Measurements from ENCODE around the gene RNF175. TPM values are rescaled to one million over a fixed set of nuclear protein-coding genes. Genes with fewer than 3 reads are reported as not detected.

The RNF175 gene
- total RNA-seq, 1 donor from 2014 or later = 1.00 TPM

GRCh38 chr4:153787575-153787974 lies 27.8 kb upstream of the RNF175 start:
- intact Hi-C loops (cut with DNase I) = loop anchor here (5.0 kb wide), 1 partner anchor 525 kb away; no protein-coding TSS in a partner anchor
- no peak for DNase-seq (ENCODE audit: low spot score)

GRCh38 chr4:153787061-153787560 lies 27.3 kb upstream of the RNF175 start:
- intact Hi-C loops (cut with DNase I) = loop anchor here (5.0 kb wide), 1 partner anchor 525 kb away; no protein-coding TSS in a partner anchor
- no peak for DNase-seq (ENCODE audit: low spot score)

GRCh38 chr4:153785910-153786721 lies 26.3 kb upstream of the RNF175 start:
- no peak for DNase-seq (ENCODE audit: low spot score)
- intact Hi-C loops (cut with DNase I) = loop anchor here (5.0 kb wide), 1 partner anchor 526 kb away; no protein-coding TSS in a partner anchor

- intact Hi-C loops (cut with DNase I) = no loop called here
- no peak for DNase-seq (ENCODE audit: low spot score)
Measured at GRCh38 chr4:153784166-153784699, 24.4 kb upstream of the RNF175 start.

- no peak for DNase-seq (ENCODE audit: low spot score)
- intact Hi-C loops (cut with DNase I) = no loop called here
Measured at GRCh38 chr4:153782581-153782980, 22.8 kb upstream of the RNF175 start.

- no peak for DNase-seq (ENCODE audit: low spot score)
- intact Hi-C loops (cut with DNase I) = no loop called here
Measured at GRCh38 chr4:153781717-153782416, 22.0 kb upstream of the RNF175 start.

GRCh38 chr4:153781280-153781679 lies 21.5 kb upstream of the RNF175 start:
- no peak for DNase-seq (ENCODE audit: low spot score)
- intact Hi-C loops (cut with DNase I) = no loop called here

GRCh38 chr4:153780876-153781275 lies 21.1 kb upstream of the RNF175 start:
- intact Hi-C loops (cut with DNase I) = no loop called here
- DNase-seq (ENCODE audit: low spot score) = no peak

GRCh38 chr4:153780221-153780620 lies 20.4 kb upstream of the RNF175 start:
- intact Hi-C loops (cut with DNase I) = no loop called here
- DNase-seq (ENCODE audit: low spot score) = no peak

- intact Hi-C loops (cut with DNase I) = no loop called here
- DNase-seq (ENCODE audit: low spot score) = no peak
Measured at GRCh38 chr4:153778383-153778782, 18.6 kb upstream of the RNF175 start.

GRCh38 chr4:153777421-153777820 lies 17.6 kb upstream of the RNF175 start:
- intact Hi-C loops (cut with DNase I) = no loop called here
- DNase-seq (ENCODE audit: low spot score) = no peak

GRCh38 chr4:153776601-153777000 lies 16.8 kb upstream of the RNF175 start:
- DNase-seq (ENCODE audit: low spot score) = no peak
- intact Hi-C loops (cut with DNase I) = no loop called here

- intact Hi-C loops (cut with DNase I) = no loop called here
- DNase-seq (ENCODE audit: low spot score) = no peak
Measured at GRCh38 chr4:153773236-153773690, 13.4 kb upstream of the RNF175 start.

GRCh38 chr4:153771046-153771445 lies 11.2 kb upstream of the RNF175 start:
- no peak for DNase-seq (ENCODE audit: low spot score)
- intact Hi-C loops (cut with DNase I) = no loop called here

- no peak for DNase-seq (ENCODE audit: low spot score)
- intact Hi-C loops (cut with DNase I) = no loop called here
Measured at GRCh38 chr4:153766758-153767157, 6.9 kb upstream of the RNF175 start.

GRCh38 chr4:153765894-153766293 lies 6.1 kb upstream of the RNF175 start:
- intact Hi-C loops (cut with DNase I) = no loop called here
- no peak for DNase-seq (ENCODE audit: low spot score)

GRCh38 chr4:153764601-153765368 lies 5.0 kb upstream of the RNF175 start:
- DNase-seq (ENCODE audit: low spot score) = no peak
- intact Hi-C loops (cut with DNase I) = no loop called here

- DNase-seq (ENCODE audit: low spot score) = no peak
- intact Hi-C loops (cut with DNase I) = no loop called here
Measured at GRCh38 chr4:153763404-153763803, 3.6 kb upstream of the RNF175 start.

- intact Hi-C loops (cut with DNase I) = loop anchor here (10.0 kb wide), 1 partner anchor 324 kb away; no protein-coding TSS in a partner anchor
- no peak for DNase-seq (ENCODE audit: low spot score)
Measured at GRCh38 chr4:153758688-153759406, 977 bp downstream of the RNF175 start.
